Activated CD4-positive, alpha-beta T cell treated with anti-CD3 and anti-CD28 coated beads, Interleukin-2, Interleukin-4, amounts not matched to agents 100 ng/mL and 50 ng/mL, durations not matched to agents 16 hours and 8 hours (primary cell): ENCODE results near the gene SRPK2.
A peak's percentile ranks its signal among the peaks of the same experiment; 100 is the strongest.

Source experiments
- DNase-seq: peaks from one replicate; pipeline ENCODE4 v3.0.0-alpha.2; 2020; ENCODE audit warnings: low spot score

The SRPK2 gene

GRCh38 chr7:105133986-105134655 is 254.6 kb downstream of the SRPK2 start:
- DNase-seq: no peak

GRCh38 chr7:105133358-105133757 is 255.4 kb downstream of the SRPK2 start:
- no peak for DNase-seq

GRCh38 chr7:105132835-105133234 is 255.9 kb downstream of the SRPK2 start:
- DNase-seq: no peak

GRCh38 chr7:105132335-105132734 is 256.4 kb downstream of the SRPK2 start:
- DNase-seq: no peak

GRCh38 chr7:105131890-105132289 is 256.8 kb downstream of the SRPK2 start:
- DNase-seq: no peak

- peak; percentile 64 for DNase-seq
Observed at GRCh38 chr7:105131033-105131656, 257.6 kb downstream of the SRPK2 start.

GRCh38 chr7:105130580-105130979 is 258.1 kb downstream of the SRPK2 start:
- DNase-seq: no peak

- no peak for DNase-seq
Observed at GRCh38 chr7:105130048-105130447, 258.7 kb downstream of the SRPK2 start.

GRCh38 chr7:105127179-105127578 is 261.5 kb downstream of the SRPK2 start:
- DNase-seq: no peak

GRCh38 chr7:105126436-105126975 is 262.2 kb downstream of the SRPK2 start:
- no peak for DNase-seq

- no peak for DNase-seq
Observed at GRCh38 chr7:105125745-105126144, 263.0 kb downstream of the SRPK2 start.

- DNase-seq: no peak
Observed at GRCh38 chr7:105122619-105123018, 266.1 kb downstream of the SRPK2 start.

- no peak for DNase-seq
Observed at GRCh38 chr7:105118612-105119600, 269.8 kb downstream of the SRPK2 start.

- DNase-seq: no peak
Observed at GRCh38 chr7:105112440-105113418, 276.0 kb downstream of the SRPK2 start.

- no peak for DNase-seq
Observed at GRCh38 chr7:105107458-105107857, 281.3 kb downstream of the SRPK2 start.

- DNase-seq: peak; percentile 38
Observed at GRCh38 chr7:105106473-105106872, 282.2 kb downstream of the SRPK2 start.

- no peak for DNase-seq
Observed at GRCh38 chr7:105105579-105105978, 283.1 kb downstream of the SRPK2 start.

GRCh38 chr7:105102557-105103352 is 286.0 kb downstream of the SRPK2 start:
- DNase-seq: no peak

- no peak for DNase-seq
Observed at GRCh38 chr7:105101864-105102263, 286.9 kb downstream of the SRPK2 start.

GRCh38 chr7:105098863-105099515 is 289.7 kb downstream of the SRPK2 start:
- DNase-seq: peak; percentile 71
